GM19467 (cell line): ENCODE results near the gene PLEKHG7.
"Not testable (repeated sequence)": the region's sequence is repeated elsewhere in the genome, so short reads cannot be mapped to it uniquely, and the experiment has no call there.

Experiments
- ATAC-seq: cut with Tn5 transposase; IDR thresholded peaks from one replicate; pipeline ENCODE4 v1.9.1; 2021; ENCODE audit warnings: mild to moderate bottlenecking, moderate library complexity; ENCODE audit not compliant: unreplicated experiment

PLEKHG7 gene, protein sequence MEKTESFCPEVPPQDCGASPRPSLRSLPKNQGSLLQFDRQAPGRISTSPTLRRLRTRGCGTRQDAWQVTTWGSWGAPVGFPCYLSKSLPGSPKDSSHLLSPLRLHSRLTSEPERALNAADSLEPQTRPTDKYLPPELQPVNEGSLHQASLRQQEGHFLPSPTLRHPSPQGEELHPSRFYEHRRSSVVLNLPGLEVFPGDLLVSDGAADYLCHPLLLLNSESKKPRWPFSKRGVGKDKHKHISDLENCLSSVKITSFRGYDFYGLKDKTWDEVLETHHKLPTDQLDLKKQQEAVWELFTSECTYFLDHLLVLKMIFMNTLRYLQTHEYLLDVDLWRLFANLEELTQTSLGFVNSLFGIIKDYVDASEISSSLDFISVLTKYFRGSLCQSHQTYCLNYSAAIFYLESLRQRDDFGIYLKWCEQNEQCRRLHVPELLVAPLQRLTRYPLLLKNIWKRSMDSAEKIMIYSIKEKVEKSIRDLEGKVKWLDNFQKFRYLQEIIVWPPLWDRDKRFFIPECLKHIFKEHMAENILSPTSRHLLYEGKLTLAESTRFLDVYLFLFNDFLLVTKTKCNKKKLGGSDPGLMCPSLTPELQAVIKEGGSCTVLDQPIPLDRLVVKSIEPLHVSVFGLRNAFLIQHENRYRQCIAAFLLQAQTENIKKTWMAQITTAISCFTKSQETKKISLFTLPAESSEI

DNA sequence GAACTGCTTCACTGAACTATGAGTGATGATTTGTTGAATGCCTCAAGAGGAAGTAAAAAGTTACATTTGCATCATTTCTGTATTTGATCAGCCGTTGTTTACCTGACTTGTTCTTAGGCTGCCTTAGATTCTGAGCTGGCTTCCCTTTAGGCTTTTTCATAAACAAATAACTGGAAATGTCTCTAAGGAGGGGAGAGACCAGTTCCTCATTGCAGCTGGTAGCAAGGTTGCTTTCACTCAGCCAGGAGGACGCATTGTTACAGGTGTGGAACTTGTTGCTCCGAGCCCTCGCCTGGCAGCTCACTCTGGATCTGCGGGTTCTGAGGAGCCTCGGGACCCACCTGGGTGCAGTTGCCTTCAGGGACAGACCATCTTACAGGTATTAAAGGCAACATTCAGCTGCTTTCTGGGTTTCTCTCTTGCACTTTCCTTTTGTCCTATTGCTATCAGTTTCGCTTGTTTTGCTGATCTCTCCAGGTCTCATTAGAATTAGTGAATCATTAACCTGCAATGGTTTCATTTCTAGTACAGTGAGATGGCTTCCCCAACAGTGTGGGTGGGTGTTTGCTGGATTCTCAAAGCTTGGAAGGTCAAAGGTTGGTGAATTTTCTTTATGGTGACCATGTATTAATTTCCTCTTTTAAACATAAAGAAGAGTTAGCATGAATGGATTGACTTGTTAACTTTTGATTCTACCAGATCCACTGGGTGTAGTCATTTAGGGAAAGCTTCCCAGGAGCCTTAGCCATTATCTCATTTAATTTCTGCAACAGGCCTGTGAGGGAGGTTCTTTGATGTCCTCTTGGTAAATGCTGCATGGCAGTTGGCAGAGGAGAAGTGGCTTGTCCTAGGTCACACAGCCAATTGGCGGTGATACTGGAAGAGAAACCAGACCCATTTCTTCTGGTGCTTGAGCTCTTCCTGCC, at the start of gene PLEKHG7:
Gene PLEKHG7, plus strand, starts transcription at position 236 of the 926 bp plus-strand sequence. CDS start 3,643 bp downstream, outside the sequence.
- peak; percentile 83 for ATAC-seq

DNA sequence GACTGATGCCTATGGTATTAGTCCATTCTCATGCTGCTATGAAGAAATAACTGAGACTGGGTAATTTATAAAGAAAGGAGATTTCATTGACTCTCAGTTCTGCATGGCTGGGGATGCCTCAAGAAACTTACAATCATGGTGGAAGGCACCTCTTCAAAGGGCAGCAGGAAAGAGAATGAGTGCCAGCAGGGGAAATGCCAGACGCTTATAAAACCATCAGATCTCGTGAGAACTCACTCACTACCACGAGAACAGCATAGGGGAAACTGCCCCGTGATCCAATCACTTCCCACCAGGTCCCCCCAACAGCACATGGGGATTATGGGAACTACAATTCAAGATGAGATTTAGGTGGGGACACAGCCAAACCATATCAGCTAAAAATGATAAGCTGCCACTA, 48.5 kb upstream of the PLEKHG7 start:
- not testable (repeated sequence) for ATAC-seq

DNA sequence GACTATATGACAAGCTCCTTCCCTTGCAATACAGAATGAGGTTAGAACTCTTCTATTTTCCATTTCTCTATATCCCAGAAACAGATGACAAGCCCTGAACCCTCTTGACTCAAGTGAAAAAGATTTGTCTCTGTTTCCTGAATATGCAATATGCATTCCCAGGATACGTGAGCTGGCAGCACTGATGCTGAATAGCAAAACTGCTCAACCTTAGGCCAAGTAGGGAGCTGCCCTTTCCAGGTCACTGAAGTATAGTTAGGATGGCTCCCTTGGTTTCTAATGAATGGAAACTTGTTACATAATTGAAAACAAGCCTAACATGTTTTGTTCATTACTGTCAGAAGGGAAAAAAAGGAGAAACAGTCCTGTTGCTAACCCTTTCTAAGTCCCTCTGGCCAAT, 47.9 kb upstream of the PLEKHG7 start:
- no peak for ATAC-seq

DNA sequence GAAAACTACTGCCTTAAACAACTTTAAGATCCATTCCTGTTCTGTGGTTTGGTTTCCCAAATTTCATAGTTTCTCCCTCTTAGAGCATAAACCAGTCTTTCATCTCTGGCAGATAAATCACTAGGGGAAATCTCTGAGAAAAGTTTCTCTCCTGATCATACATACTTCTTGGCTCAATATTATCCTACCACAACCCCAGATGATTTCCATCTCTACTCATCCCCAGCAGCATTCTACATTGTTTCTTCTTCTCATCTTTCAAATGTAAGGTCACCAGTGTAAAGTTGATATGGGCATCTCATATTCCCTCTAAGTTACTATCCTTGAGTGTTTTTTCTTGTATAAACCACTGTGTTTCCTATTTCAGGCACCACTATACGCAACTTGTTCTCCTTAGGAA, 45.9 kb upstream of the PLEKHG7 start:
- no peak for ATAC-seq

DNA sequence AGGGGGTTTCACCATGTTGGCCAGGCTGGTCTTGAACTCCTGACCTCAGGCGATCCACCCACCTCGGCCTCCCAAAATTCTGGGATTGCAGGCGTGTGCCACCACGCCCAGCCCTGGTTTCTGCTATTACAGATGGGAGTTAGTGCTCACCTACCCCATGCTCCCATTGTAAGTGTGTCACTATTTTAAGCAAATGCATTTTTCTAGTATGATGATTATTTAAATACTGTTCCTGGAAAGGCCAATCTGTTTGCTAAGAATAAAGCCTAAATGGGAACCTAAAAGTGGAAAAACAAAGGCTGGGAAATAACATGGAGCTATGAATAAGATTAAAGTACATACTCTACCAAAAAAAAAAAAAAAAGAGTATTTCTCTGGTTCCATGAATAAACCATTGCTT, 45.0 kb upstream of the PLEKHG7 start:
- ATAC-seq: no peak

DNA sequence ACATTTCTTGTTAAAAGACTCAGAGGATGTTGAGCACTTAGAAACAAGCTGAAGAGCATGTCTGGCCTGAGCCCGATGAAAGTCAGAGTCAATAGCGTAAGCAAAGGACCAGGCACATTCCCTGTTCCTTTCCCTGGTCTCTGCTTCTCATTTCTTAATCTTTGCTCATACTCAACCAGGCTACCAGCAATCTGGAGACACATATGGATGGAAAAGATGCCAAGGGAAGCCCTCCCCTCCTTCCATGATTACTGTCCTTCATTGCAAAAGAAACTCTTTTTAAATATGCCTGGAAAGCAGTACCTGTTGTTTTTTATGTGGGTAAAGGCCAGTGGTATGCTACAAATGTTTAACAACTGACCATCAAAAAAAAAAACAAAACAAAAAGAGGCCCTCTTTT, 44.2 kb upstream of the PLEKHG7 start:
- no peak for ATAC-seq

DNA sequence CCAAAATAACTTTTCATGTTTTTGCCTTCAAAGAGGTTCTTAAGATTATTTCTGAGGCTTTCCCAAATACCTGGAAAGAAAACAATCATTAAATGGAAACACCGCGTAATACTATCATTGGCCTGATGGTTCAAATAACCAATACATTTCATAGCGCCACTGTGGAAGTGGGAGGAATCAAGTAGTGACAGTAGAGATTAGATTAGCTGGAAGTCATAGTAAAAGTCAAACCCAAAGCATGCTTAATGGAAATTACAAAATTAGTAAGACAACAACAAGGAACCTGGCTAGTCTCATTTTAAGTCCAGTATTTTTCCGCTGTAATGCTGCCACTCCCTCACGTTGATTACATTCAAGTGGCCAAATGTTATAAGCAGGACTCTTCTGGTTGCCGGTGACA, 41.5 kb upstream of the PLEKHG7 start:
- no peak for ATAC-seq

DNA sequence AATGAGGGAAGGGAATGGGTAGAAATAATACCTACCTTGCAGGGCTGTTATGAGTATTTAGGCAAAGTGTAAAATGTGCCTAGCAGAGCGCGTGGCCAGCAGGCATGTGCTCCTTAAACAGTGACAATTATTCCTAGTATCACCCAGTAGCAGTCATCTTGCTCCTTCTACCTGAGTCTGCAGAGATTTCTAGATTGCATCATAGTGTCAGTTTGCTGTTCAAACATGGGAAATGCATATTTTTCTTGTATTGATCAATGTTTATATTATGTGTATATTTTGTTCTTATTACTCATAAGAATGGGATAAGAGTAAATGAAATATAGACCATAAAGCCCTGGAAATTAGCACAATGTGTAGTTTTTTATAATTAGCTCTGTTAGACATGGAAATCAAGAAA, 37.3 kb upstream of the PLEKHG7 start:
- ATAC-seq: no peak

DNA sequence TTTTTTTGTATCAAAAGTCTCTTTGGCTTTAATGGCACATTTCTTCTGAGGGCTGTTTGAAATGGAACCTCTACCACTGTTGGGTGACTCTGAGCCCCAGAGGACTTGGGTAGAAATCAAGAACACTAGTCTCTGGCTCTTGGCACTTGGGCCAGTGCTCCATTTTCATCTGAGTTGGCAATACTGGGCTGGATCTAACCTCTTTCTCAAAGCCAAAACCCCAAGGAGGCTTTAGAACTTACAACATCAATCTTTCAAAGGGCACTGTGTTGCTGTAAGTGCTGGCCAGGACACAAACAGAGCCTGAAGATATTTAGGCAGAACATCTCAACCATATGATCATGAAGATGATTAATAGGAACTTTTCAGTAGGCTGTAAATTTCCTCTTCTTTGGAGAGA, 34.0 kb upstream of the PLEKHG7 start:
- ATAC-seq: no peak

DNA sequence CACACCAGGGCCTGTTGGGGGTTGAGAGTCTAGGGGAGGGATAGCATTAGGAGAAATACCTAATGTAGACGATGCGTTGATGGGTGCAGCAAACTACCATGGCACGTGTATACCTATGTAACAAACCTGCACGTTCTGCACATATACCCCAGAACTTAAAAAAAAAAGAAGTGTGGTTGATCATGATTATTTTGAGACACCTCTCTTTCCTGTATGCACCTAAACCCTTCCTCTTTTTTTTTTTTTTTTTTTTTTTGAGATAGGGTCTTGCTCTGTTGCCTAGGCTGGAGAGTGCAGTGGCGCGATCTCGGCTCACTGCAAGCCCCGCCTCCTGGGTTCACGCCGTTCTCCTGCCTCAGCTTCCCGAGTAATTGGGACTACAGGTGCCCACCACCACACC, 31.3 kb upstream of the PLEKHG7 start:
- not testable (repeated sequence) for ATAC-seq

DNA sequence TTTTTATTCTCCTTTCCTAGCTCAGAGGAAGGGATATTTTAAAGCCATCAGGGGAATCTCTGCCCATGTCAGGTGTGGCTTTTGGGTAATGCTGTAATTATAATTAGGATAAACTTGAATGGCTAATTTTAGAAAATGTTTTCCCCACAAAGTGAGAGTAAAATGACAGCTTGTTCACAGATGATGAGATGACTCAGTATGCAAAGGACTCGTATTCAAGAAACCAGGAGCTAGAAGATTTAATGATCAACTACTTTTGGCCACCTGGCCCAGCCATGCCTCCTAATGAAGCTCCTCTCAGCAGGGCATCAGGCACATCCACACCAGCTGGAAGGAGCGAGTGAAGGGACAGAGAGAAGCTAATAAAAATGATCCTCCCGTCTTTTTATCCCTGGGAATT, 29.0 kb upstream of the PLEKHG7 start:
- ATAC-seq: peak; percentile 87

DNA sequence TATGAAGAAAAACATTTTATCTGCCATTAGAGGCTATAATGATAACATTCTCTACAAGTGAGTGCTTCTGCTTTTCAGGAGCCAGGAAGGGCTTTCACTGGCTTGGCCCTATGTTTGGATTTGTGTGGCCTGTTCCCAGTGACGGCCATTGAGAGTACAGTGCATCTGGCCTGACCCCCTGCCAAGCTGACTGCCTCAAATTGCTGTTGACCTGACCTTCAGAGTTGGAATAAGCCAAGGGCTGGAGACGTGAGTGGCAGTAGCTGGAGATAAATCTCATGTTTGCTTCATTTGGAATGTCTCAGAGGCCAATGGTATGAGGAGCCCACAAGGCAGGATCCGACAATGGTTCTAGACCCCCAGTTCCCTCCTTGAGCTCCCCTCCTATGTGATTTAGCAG, 28.3 kb upstream of the PLEKHG7 start:
- no peak for ATAC-seq

DNA sequence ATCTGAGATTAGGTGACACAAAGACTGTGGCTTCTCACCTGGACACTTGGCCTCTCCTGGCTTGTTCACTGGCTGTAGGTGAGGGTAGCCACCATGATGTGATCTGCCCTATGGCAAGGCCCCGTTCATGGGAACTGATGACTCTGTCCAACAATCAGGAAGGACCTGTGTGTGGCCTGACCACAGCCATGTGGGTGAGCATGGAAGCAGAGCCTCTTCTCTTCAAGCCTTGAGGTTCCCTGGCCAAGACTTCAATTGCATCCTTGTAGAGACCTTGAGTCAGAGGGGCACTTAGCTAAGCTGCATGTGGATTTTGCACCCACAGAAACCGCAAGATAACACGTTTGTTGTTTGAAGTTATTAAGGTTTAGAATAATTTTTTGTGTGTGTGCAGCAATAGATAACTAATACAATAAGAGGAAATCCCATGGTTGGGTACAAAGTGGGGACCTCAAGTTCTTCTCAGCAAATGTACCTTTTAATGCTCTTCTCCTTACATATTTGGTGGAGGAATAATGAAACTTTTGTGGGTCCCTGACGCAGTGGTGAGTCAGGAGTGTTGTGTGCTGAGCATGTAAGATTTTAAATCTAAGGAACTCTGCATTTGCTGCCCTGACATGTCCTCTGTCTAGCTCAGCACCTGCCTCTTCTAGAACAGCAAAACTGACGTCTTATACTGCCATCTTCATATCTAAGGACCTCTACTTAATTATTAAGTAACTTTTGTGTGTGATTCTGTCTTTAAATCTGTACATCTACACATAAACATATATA, 27.5 kb upstream of the PLEKHG7 start:
- ATAC-seq: no peak

DNA sequence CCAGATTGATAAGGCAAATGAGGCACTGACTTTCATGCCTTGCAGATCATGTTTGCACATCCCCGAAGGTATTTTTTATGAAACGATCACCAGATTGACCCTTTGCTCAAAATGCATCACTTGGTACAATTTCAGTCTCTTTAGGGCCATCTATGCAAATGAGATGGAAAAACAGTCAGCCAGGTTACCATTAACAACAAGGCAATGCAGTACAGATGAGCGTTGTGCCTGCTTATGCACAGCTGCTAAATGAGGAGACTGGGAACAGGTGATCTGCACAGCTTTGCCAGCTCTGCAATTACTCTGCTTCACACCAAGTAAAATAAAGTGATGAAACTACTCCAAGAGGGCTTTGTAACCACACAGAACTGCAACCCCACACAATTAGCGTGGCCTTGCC, 26.1 kb upstream of the PLEKHG7 start:
- ATAC-seq: no peak

DNA sequence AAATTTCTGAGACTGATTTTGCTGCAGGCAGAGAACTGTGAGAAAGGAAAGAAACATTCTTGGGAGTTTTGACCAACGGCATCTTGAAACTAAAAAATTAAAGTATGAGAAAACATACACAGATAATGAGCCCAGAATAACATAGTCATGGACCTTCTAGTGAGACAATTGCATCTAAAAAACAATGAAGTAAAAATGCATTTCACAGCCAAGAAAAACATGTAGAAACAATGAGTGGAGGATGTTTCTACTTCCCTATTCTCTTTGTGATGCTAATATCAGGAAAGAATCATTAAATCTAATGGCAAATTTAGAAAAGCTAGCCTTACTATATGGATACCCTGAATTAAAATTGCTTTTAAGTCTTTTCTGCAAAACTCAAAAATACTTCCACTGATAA, 12.2 kb upstream of the PLEKHG7 start:
- no peak for ATAC-seq

DNA sequence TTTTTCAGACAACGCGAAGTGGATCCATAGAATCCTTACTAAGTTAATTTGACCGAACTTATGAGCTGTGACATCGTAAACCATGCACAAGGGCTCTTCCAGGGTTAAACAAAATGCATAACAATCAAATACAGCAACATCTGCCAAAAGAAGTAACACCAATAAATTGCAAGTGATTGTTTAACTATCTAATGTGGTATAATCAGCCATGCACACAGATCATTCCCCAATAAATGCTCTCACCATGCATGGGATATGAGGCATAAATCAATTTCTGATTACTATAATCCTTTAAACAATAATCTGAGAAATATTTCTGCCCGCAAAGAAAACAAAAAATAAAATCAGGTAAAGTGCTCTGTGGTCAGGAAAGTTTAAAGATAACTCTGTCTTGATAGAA, 7.7 kb upstream of the PLEKHG7 start:
- no peak for ATAC-seq

DNA sequence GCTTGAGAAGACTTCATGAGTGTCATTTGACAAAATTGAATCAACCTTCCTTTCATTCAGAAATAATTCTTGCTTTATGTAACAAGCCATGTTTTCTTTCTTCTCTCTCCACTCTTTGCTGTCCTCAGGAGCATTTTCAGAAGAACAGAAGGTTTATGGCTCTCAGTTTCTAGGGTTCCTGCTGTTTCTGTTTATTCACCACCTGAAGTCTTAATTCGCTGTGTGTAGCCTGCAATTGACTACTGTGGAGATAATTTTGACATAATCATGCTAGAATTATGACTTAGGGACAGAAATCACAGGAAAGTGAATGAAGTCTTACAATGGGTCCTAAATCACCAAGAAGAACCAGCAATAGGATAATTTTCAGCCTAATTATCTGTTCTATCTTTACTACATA, 7.2 kb upstream of the PLEKHG7 start:
- no peak for ATAC-seq

DNA sequence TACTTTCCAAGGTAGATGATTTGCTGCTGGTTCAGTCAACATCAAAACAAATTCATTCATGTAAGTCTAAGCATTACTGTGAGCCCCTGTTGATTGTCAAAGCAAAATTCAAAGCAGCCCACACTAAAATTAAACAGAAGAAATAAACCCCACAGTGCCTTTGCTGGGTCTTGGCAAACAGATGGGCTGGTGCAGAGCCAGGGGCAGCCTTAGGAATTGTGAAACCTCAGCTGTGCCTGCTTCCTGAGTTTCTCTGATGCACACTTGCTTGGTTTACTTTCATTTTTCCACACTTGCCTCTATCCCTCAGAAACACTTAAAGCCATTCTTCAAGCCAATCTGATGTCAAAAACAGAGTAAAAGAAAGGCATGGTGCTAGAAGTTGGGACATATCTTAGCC, 6.6 kb upstream of the PLEKHG7 start:
- no peak for ATAC-seq

DNA sequence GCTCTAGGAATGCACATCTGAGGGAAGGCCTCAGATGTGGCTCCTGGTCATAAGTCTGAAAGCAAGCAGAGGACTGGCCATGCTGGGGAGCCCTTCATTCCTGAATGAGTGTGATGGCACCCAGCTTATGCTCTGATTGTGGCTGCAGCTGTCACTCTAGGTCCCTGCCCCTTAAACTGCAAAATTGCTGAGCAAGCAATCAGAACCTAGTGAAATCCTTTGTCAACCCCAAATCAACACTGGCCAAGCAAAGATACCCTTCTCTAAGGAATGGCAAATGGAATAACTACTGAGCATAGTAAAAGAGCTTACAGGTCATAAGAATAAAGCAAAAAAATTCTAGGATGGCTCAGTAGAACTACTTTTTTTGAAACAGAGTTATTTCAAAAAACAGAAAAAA, 4.3 kb upstream of the PLEKHG7 start:
- ATAC-seq: no peak

DNA sequence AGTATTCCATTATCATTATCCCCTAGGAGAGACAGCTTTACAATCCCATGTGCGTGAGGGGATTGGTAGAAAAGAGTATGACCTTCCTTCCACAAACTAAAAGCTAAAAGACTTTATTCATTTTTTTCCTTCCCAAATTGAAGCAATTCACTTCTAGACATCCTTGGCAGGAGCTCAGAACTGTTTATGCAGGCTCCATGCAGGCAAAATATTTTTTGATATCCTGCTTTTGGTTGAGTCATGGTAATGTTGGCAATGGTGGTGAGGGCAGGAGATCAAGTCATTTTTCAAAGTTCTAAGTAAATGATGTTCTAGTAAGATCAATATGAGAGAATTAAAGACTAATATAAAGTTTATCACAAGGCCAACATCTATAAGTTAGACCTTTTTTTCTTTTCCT, 1.3 kb upstream of the PLEKHG7 start:
- ATAC-seq: no peak

DNA sequence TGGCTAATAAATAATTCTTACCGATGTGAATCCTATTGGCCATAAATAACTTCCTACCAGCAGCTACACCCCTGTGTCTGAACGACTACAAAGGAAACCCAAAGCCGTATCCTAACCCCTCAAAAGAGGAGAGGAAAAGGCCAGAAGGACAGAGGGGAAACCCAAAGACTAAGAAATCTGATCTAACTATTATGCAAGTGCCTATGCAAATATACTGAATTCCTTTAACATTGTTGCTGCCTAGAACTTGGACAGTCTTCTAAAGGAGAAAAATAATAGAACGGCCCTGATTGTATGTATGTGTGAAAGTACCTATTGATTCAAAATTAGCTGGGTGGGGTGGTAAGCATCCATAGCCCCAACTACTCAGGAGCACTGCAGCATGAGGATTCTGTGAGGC, 997 bp downstream of the PLEKHG7 start:
- ATAC-seq: no peak
